ENCODE measurements around the gene CDC25A.

CDC25A gene

GRCh38 chr3:48157950-48158376 is 30.3 kb downstream of the CDC25A start:
- H3K4me1 ChIP-seq (ENCODE audit: insufficient read depth, low read length), result no peaks in the 10 kb centered on the region
- no peaks in the 10 kb centered on the region for H3K27me3 ChIP-seq (ENCODE audit: control insufficient read depth in 1 of 2, insufficient read depth in 2 of 2, low read length in 2 of 2)
- no peak overlapping the region for H3K4me3 ChIP-seq (ENCODE audit: low read depth in 1 of 2, low read length in 2 of 2)
- H3K9me3 ChIP-seq (ENCODE audit: low read length), result no peaks in the 10 kb centered on the region
- no peaks in the 10 kb centered on the region for H3K36me3 ChIP-seq (ENCODE audit: insufficient read depth, low read length)
- H3K27ac ChIP-seq (ENCODE audit: low read depth, low read length), result no peak overlapping the region
- no peak overlapping the region for H3K9ac ChIP-seq (ENCODE audit: low read length)

GRCh38 chr3:48157202-48157840 is 30.9 kb downstream of the CDC25A start:
- no peaks in the 10 kb centered on the region for H3K9me3 ChIP-seq (ENCODE audit: low read length)
- no peaks in the 10 kb centered on the region for H3K36me3 ChIP-seq (ENCODE audit: insufficient read depth, low read length)
- no peak overlapping the region for H3K9ac ChIP-seq (ENCODE audit: low read length)
- no peak overlapping the region for H3K27ac ChIP-seq (ENCODE audit: low read depth, low read length)
- no peak overlapping the region for H3K4me3 ChIP-seq (ENCODE audit: low read depth in 1 of 2, low read length in 2 of 2)
- H3K27me3 ChIP-seq (ENCODE audit: control insufficient read depth in 1 of 2, insufficient read depth in 2 of 2, low read length in 2 of 2), result no peaks in the 10 kb centered on the region
- no peaks in the 10 kb centered on the region for H3K4me1 ChIP-seq (ENCODE audit: insufficient read depth, low read length)

GRCh38 chr3:48156163-48156562 is 32.1 kb downstream of the CDC25A start:
- Histone ChIP-seq H3K4me3 (ENCODE audit: low read depth in 1 of 2, low read length in 2 of 2) (no peak overlapping the region), H3K9me3 (ENCODE audit: low read length) (no peaks in the 10 kb centered on the region), H3K36me3 (ENCODE audit: insufficient read depth, low read length) (no peaks in the 10 kb centered on the region), H3K4me1 (ENCODE audit: insufficient read depth, low read length) (peaks cover 3% of the 10 kb centered on the region), H3K27ac (ENCODE audit: low read depth, low read length) (no peak overlapping the region), H3K27me3 (ENCODE audit: control insufficient read depth in 1 of 2, insufficient read depth in 2 of 2, low read length in 2 of 2) (no peaks in the 10 kb centered on the region), H3K9ac (ENCODE audit: low read length) (no peak overlapping the region)

- Histone ChIP-seq H3K4me1 (ENCODE audit: insufficient read depth, low read length) (peaks cover 7% of the 10 kb centered on the region), H3K9me3 (ENCODE audit: low read length) (no peaks in the 10 kb centered on the region), H3K36me3 (ENCODE audit: insufficient read depth, low read length) (no peaks in the 10 kb centered on the region), H3K27ac (ENCODE audit: low read depth, low read length) (no peak overlapping the region), H3K9ac (ENCODE audit: low read length) (no peak overlapping the region), H3K4me3 (ENCODE audit: low read depth in 1 of 2, low read length in 2 of 2) (no peak overlapping the region), H3K27me3 (ENCODE audit: control insufficient read depth in 1 of 2, insufficient read depth in 2 of 2, low read length in 2 of 2) (no peaks in the 10 kb centered on the region)
Observed at GRCh38 chr3:48155122-48155521, 33.1 kb downstream of the CDC25A start.

GRCh38 chr3:48151807-48152427 is 36.3 kb downstream of the CDC25A start:
- no peak overlapping the region for H3K4me3 ChIP-seq (ENCODE audit: low read depth in 1 of 2, low read length in 2 of 2)
- no peaks in the 10 kb centered on the region for H3K36me3 ChIP-seq (ENCODE audit: insufficient read depth, low read length)
- peaks cover 7% of the 10 kb centered on the region for H3K4me1 ChIP-seq (ENCODE audit: insufficient read depth, low read length)
- H3K27ac ChIP-seq (ENCODE audit: low read depth, low read length), result no peak overlapping the region
- H3K27me3 ChIP-seq (ENCODE audit: control insufficient read depth in 1 of 2, insufficient read depth in 2 of 2, low read length in 2 of 2), result no peaks in the 10 kb centered on the region
- H3K9ac ChIP-seq (ENCODE audit: low read length), result no peak overlapping the region
- H3K9me3 ChIP-seq (ENCODE audit: low read length), result no peaks in the 10 kb centered on the region

GRCh38 chr3:48151058-48151806 is 37.0 kb downstream of the CDC25A start:
- no peaks in the 10 kb centered on the region for H3K36me3 ChIP-seq (ENCODE audit: insufficient read depth, low read length)
- H3K27me3 ChIP-seq (ENCODE audit: control insufficient read depth in 1 of 2, insufficient read depth in 2 of 2, low read length in 2 of 2), result no peaks in the 10 kb centered on the region
- no peak overlapping the region for H3K4me3 ChIP-seq (ENCODE audit: low read depth in 1 of 2, low read length in 2 of 2)
- H3K9ac ChIP-seq (ENCODE audit: low read length), result no peak overlapping the region
- no peak overlapping the region for H3K27ac ChIP-seq (ENCODE audit: low read depth, low read length)
- no peaks in the 10 kb centered on the region for H3K9me3 ChIP-seq (ENCODE audit: low read length)
- peaks cover 7% of the 10 kb centered on the region for H3K4me1 ChIP-seq (ENCODE audit: insufficient read depth, low read length)

- Histone ChIP-seq H3K9me3 (ENCODE audit: low read length) (no peaks in the 10 kb centered on the region), H3K4me3 (ENCODE audit: low read depth in 1 of 2, low read length in 2 of 2) (no peak overlapping the region), H3K4me1 (ENCODE audit: insufficient read depth, low read length) (no peaks in the 10 kb centered on the region), H3K36me3 (ENCODE audit: insufficient read depth, low read length) (no peaks in the 10 kb centered on the region), H3K27me3 (ENCODE audit: control insufficient read depth in 1 of 2, insufficient read depth in 2 of 2, low read length in 2 of 2) (no peaks in the 10 kb centered on the region), H3K27ac (ENCODE audit: low read depth, low read length) (no peak overlapping the region), H3K9ac (ENCODE audit: low read length) (no peak overlapping the region)
Observed at GRCh38 chr3:48143992-48144391, 44.2 kb downstream of the CDC25A start.

- H3K4me3 ChIP-seq (ENCODE audit: low read depth in 1 of 2, low read length in 2 of 2), result no peak overlapping the region
- no peak overlapping the region for H3K9ac ChIP-seq (ENCODE audit: low read length)
- no peaks in the 10 kb centered on the region for H3K9me3 ChIP-seq (ENCODE audit: low read length)
- H3K4me1 ChIP-seq (ENCODE audit: insufficient read depth, low read length), result no peaks in the 10 kb centered on the region
- H3K27me3 ChIP-seq (ENCODE audit: control insufficient read depth in 1 of 2, insufficient read depth in 2 of 2, low read length in 2 of 2), result no peaks in the 10 kb centered on the region
- H3K36me3 ChIP-seq (ENCODE audit: insufficient read depth, low read length), result no peaks in the 10 kb centered on the region
- no peak overlapping the region for H3K27ac ChIP-seq (ENCODE audit: low read depth, low read length)
Observed at GRCh38 chr3:48143567-48143966, 44.6 kb downstream of the CDC25A start.

- no peaks in the 10 kb centered on the region for H3K9me3 ChIP-seq (ENCODE audit: low read length)
- no peaks in the 10 kb centered on the region for H3K27me3 ChIP-seq (ENCODE audit: control insufficient read depth in 1 of 2, insufficient read depth in 2 of 2, low read length in 2 of 2)
- no peak overlapping the region for H3K4me3 ChIP-seq (ENCODE audit: low read depth in 1 of 2, low read length in 2 of 2)
- no peaks in the 10 kb centered on the region for H3K36me3 ChIP-seq (ENCODE audit: insufficient read depth, low read length)
- no peaks in the 10 kb centered on the region for H3K4me1 ChIP-seq (ENCODE audit: insufficient read depth, low read length)
- no peak overlapping the region for H3K9ac ChIP-seq (ENCODE audit: low read length)
- no peak overlapping the region for H3K27ac ChIP-seq (ENCODE audit: low read depth, low read length)
Observed at GRCh38 chr3:48142316-48142870, 45.8 kb downstream of the CDC25A start.

GRCh38 chr3:48141604-48142137 is 46.5 kb downstream of the CDC25A start:
- H3K9me3 ChIP-seq (ENCODE audit: low read length), result no peaks in the 10 kb centered on the region
- no peak overlapping the region for H3K9ac ChIP-seq (ENCODE audit: low read length)
- no peaks in the 10 kb centered on the region for H3K36me3 ChIP-seq (ENCODE audit: insufficient read depth, low read length)
- no peaks in the 10 kb centered on the region for H3K27me3 ChIP-seq (ENCODE audit: control insufficient read depth in 1 of 2, insufficient read depth in 2 of 2, low read length in 2 of 2)
- H3K27ac ChIP-seq (ENCODE audit: low read depth, low read length), result no peak overlapping the region
- H3K4me3 ChIP-seq (ENCODE audit: low read depth in 1 of 2, low read length in 2 of 2), result no peak overlapping the region
- H3K4me1 ChIP-seq (ENCODE audit: insufficient read depth, low read length), result no peaks in the 10 kb centered on the region

- Histone ChIP-seq H3K4me3 (ENCODE audit: low read depth in 1 of 2, low read length in 2 of 2) (no peak overlapping the region), H3K27ac (ENCODE audit: low read depth, low read length) (no peak overlapping the region), H3K4me1 (ENCODE audit: insufficient read depth, low read length) (no peaks in the 10 kb centered on the region), H3K9ac (ENCODE audit: low read length) (no peak overlapping the region), H3K36me3 (ENCODE audit: insufficient read depth, low read length) (no peaks in the 10 kb centered on the region), H3K9me3 (ENCODE audit: low read length) (no peaks in the 10 kb centered on the region), H3K27me3 (ENCODE audit: control insufficient read depth in 1 of 2, insufficient read depth in 2 of 2, low read length in 2 of 2) (no peaks in the 10 kb centered on the region)
Observed at GRCh38 chr3:48140936-48141603, 47.1 kb downstream of the CDC25A start.

Data from muscle layer of colon (tissue), 2 donors.